Measurements from ENCODE around the gene TBL1Y. TPM values are rescaled to one million over a fixed set of nuclear protein-coding genes. Genes with fewer than 3 reads are reported as not detected.

The TBL1Y gene
- polyA plus RNA-seq, 3 donors = not detected

GRCh38 chrY:6992041-6992440 lies 81.5 kb downstream of the TBL1Y start:
- DNase-seq = peak in 2 of 3 donors; percentile 28 to 31
- H3K9me3 ChIP-seq (replicated peaks in 1 of 2; ENCODE audit: control insufficient read depth in 1 of 2, insufficient read depth in 1 of 2, low read length in 2 of 2) = no peaks in the 10 kb centered on the region
- intact Hi-C loops (cut with micrococcal nuclease) = no loop called here
- no peaks in the 10 kb centered on the region for H3K79me2 ChIP-seq (ENCODE audit: insufficient read depth, low read length)
- Mint-ChIP-seq H3K9me3 (no peaks in the 10 kb centered on the region), H3K4me3 (no peak overlapping the region), H3K27ac (no peak overlapping the region), H3K4me1 (no peaks in the 10 kb centered on the region), H3K27me3 (ENCODE audit: low read depth in 3 of 3) (no peaks in the 10 kb centered on the region), H3K36me3 (no peaks in the 10 kb centered on the region)
- H3K4me3 ChIP-seq (replicated peaks in 1 of 3; ENCODE audit: low read depth in 2 of 3, low read length in 3 of 3) = no peak overlapping the region
- no peak overlapping the region for H3K27ac ChIP-seq (ENCODE audit: low read depth in 1 of 2, low read length in 2 of 2)
- H4K20me1 ChIP-seq (ENCODE audit: insufficient read depth, low read length) = no peaks in the 10 kb centered on the region
- no peak overlapping the region for H3K4me2 ChIP-seq (replicated peaks; ENCODE audit: extremely low read depth, low read length, poor library complexity, severe bottlenecking)
- H3K4me1 ChIP-seq (ENCODE audit: control insufficient read depth in 1 of 2, insufficient read depth in 2 of 2, low read length in 2 of 2) = peaks cover 0 to 2% of the 10 kb centered on the region in 2 donors
- H3K27me3 ChIP-seq (ENCODE audit: control insufficient read depth in 2 of 2, insufficient read depth in 2 of 2, low read length in 2 of 2) = no peaks in the 10 kb centered on the region
- no peak overlapping the region for H3K9ac ChIP-seq (ENCODE audit: insufficient read depth, low read length, poor library complexity, severe bottlenecking)
- no peak overlapping the region for H2AFZ ChIP-seq (ENCODE audit: insufficient read depth, low read depth, low read length, poor library complexity, severe bottlenecking)
- H3K36me3 ChIP-seq (replicated peaks in 1 of 2; ENCODE audit: control insufficient read depth in 1 of 2, insufficient read depth in 2 of 2, low read length in 2 of 2) = no peaks in the 10 kb centered on the region
- WGBS (ENCODE audit: insufficient coverage) = 10% methylated on average over 2 of the region's 3 CpGs
- TF ChIP-seq CTCF (IDR thresholded peaks at IDR 0.05) = no peak

DNA sequence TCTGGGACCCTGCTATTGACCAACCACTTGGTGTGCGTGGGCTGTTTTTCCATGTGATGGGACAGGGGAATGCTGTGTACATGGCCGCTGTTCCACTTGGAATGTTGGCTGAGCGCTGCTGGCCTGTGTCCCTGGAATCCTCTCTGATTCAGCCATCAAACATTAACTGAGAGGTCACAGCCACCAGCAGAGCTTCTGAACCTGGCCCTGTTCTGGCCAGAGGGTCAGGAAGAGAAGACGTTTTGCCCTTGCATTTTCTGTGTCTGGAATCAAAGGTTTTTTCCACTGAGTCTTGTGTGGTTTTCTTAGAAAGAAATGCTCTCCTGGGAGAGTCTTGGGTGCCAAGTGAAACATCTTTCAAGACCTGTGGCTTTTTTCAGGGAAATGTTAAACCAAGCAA lies 85.5 kb downstream of the TBL1Y start:
- Mint-ChIP-seq H3K4me1 (no peaks in the 10 kb centered on the region), H3K9me3 (peaks cover 0 to 2% (median 0%) of the 10 kb centered on the region in 7 donors), H3K27ac (no peak overlapping the region), H3K4me3 (no peak overlapping the region), H3K36me3 (no peaks in the 10 kb centered on the region), H3K27me3 (ENCODE audit: low read depth in 3 of 3) (no peaks in the 10 kb centered on the region)
- Histone ChIP-seq H3K9me3 (replicated peaks in 1 of 2; ENCODE audit: control insufficient read depth in 1 of 2, insufficient read depth in 1 of 2, low read length in 2 of 2) (no peaks in the 10 kb centered on the region), H2AFZ (ENCODE audit: insufficient read depth, low read depth, low read length, poor library complexity, severe bottlenecking) (no peak overlapping the region), H3K4me3 (replicated peaks in 1 of 3; ENCODE audit: low read depth in 2 of 3, low read length in 3 of 3) (no peak overlapping the region), H3K9ac (ENCODE audit: insufficient read depth, low read length, poor library complexity, severe bottlenecking) (no peak overlapping the region), H3K36me3 (replicated peaks in 1 of 2; ENCODE audit: control insufficient read depth in 1 of 2, insufficient read depth in 2 of 2, low read length in 2 of 2) (no peaks in the 10 kb centered on the region), H4K20me1 (ENCODE audit: insufficient read depth, low read length) (no peaks in the 10 kb centered on the region), H3K4me1 (ENCODE audit: control insufficient read depth in 1 of 2, insufficient read depth in 2 of 2, low read length in 2 of 2) (peaks cover 0 to 2% of the 10 kb centered on the region in 2 donors), H3K79me2 (ENCODE audit: insufficient read depth, low read length) (no peaks in the 10 kb centered on the region), H3K4me2 (replicated peaks; ENCODE audit: extremely low read depth, low read length, poor library complexity, severe bottlenecking) (no peak overlapping the region), H3K27ac (ENCODE audit: low read depth in 1 of 2, low read length in 2 of 2) (no peak overlapping the region), H3K27me3 (ENCODE audit: control insufficient read depth in 2 of 2, insufficient read depth in 2 of 2, low read length in 2 of 2) (no peaks in the 10 kb centered on the region)
- WGBS (ENCODE audit: insufficient coverage) = no CpG with 5 or more reads among the region's 4 CpGs
- no peak for TF ChIP-seq CTCF (IDR thresholded peaks at IDR 0.05)
- no peak for DNase-seq
- intact Hi-C loops (cut with micrococcal nuclease) = no loop called here

Data from CD14-positive monocyte (primary cell).